GM18517 (cell line): ENCODE results near the gene ZDHHC22.
A peak's percentile ranks its signal among the peaks of the same experiment; 100 is the strongest.
"Not testable (repeated sequence)": the region's sequence is repeated elsewhere in the genome, so short reads cannot be mapped to it uniquely, and the experiment has no call there.

Experiments
- ATAC-seq: cut with Tn5 transposase; IDR thresholded peaks from one replicate; pipeline ENCODE4 v1.9.1; 2021; ENCODE audit warnings: mild to moderate bottlenecking, moderate library complexity; ENCODE audit not compliant: unreplicated experiment

ZDHHC22 gene, protein sequence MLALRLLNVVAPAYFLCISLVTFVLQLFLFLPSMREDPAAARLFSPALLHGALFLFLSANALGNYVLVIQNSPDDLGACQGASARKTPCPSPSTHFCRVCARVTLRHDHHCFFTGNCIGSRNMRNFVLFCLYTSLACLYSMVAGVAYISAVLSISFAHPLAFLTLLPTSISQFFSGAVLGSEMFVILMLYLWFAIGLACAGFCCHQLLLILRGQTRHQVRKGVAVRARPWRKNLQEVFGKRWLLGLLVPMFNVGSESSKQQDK

DNA sequence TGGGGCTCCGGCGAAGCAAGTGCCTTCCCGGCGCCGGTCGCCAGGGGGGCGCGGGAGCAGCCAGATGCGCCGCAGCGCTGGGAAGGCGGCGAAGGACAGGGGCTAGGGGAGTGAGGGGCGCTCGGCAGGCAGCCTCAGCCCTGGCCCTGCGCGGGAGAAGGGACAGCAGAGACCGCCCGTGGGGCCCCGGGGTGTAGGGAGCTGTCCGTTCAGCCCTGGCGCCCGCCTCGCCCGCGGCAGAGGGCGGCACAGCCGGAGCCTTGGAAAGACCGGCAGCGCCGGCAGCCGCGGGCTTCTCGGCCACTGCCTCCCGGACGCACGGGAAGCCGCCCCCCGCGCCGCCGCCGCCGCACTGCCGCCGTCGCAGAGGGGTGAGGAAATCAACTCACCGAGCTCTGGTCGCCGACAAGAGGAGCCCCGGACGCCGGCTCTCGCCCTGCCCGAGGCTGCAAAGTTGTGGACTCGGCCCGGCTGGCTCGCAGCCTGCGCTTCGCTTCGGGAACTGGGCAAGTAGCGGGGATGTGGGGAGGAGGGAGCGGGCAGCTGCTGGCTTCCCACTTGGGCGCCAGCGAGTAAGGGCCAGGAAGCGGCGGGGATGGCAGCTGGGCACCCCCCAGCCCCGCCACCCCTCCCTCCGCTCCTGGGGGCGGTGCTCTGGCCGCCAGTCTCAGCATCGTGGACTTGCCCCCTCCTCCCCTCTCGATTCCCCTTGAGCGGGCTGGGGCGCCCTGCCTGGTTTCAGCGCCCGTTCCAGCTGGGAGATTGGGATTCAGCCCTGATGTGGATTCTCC is at the start of gene ZDHHC22:
Gene ZDHHC22 (minus strand): TSS at position 578 of the 791 bp plus-strand sequence. CDS start 2,053 bp downstream, outside the sequence.
- no peak for ATAC-seq

DNA sequence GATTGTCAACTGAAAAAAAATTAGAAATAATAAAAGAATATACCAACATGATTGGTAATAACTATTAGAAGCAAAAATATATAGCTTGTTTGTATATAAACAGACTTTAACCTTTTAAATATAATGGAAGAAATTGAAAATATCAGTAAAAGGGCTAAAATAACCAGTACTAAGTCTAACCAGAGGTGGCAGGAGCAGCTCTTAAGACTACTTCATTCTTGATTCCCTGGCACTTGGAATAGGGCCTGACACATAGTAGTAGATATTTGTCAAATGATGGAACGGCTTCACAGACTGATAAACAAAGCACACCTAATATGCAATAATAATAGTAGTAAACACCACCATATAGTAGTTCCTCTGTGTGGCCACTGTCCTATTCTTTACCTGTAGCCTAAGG is 49.4 kb upstream of the ZDHHC22 start:
- ATAC-seq = no peak

DNA sequence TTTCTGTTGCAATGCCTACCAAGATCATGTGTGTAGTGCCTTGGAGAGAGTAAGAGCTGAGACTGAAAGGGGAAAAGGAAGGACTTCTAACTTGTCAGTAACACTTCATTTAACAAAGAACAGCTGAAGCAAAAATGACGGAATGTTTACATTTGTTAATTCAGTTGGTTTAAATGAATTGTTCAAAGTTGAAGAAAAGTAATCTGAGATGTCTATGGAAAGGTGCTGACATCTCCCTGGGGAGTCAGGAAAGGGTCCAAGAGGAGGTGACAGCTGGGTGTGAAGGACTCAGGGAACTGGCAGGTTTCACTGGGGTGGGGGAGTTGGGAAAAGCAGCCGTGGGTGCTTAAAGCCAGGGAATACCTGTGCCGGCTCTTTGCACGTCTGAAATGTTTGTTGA is 47.9 kb upstream of the ZDHHC22 start:
- ATAC-seq = no peak

- no peak for ATAC-seq
Measured at GRCh38 chr14:77187649-77188012, 46.0 kb upstream of the ZDHHC22 start.

GRCh38 chr14:77186911-77187648 is 45.5 kb upstream of the ZDHHC22 start:
- no peak for ATAC-seq

- ATAC-seq = no peak
Measured at GRCh38 chr14:77185093-77185465, 43.5 kb upstream of the ZDHHC22 start.

GRCh38 chr14:77184396-77185092 is 43.0 kb upstream of the ZDHHC22 start:
- no peak for ATAC-seq

GRCh38 chr14:77183896-77184295 is 42.3 kb upstream of the ZDHHC22 start:
- ATAC-seq = no peak

GRCh38 chr14:77181603-77182437 is 40.2 kb upstream of the ZDHHC22 start, which contains the start of gene TMEM63C:
Gene TMEM63C, plus strand, starts transcription at chr14:77181798. Its CDS starts 37,016 bp downstream, at chr14:77218814.
- peak; percentile 85 for ATAC-seq

- ATAC-seq = peak; percentile 23
Measured at GRCh38 chr14:77180726-77181602, 39.4 kb upstream of the ZDHHC22 start.

GRCh38 chr14:77178656-77179055 is 37.1 kb upstream of the ZDHHC22 start:
- no peak for ATAC-seq

DNA sequence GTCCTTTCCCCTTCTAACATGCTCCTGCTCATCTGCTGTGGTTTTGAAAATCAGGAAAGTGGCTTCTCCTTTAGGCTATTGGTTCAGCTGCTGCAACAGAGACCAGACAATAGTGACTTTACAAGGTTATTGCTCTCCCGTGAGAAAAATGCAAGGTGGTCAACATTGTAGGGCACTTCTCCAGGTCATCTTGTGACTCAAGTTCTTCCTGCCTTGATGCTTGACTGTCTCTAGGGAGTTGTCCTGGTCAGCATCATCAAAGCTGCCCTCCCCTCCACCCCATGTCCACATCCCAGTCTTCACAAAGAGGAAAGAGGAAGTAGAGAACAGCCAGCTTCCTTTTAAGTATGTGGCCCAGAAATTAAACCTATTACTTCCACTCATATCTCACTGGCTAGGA is 36.1 kb upstream of the ZDHHC22 start:
- no peak for ATAC-seq

- ATAC-seq = no peak
Measured at GRCh38 chr14:77175843-77176242, 34.3 kb upstream of the ZDHHC22 start.

- not testable (repeated sequence) for ATAC-seq
Measured at GRCh38 chr14:77173911-77174617, 32.5 kb upstream of the ZDHHC22 start.

GRCh38 chr14:77172916-77173315 is 31.3 kb upstream of the ZDHHC22 start:
- no peak for ATAC-seq

DNA sequence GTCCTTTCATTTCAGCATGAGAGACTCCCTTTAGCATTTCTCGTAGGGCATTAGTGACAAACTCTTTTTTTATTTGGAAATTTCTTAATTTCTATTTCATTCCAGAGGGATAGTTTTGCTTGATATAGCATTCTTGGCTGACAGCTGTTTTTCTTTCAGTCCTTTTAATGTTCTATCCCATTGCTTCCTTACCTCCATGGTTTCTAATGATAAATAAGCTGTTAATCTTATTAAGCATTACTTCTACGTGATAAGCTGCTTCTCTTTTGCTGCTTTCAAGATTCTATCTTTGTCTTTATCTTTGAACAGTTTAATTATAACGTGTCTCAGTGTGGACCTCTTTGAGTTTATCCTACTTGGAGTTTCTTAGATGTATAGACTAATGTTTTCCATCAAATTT is 28.5 kb upstream of the ZDHHC22 start:
- no peak for ATAC-seq

- ATAC-seq = no peak
Measured at GRCh38 chr14:77161011-77161410, 19.4 kb upstream of the ZDHHC22 start.

DNA sequence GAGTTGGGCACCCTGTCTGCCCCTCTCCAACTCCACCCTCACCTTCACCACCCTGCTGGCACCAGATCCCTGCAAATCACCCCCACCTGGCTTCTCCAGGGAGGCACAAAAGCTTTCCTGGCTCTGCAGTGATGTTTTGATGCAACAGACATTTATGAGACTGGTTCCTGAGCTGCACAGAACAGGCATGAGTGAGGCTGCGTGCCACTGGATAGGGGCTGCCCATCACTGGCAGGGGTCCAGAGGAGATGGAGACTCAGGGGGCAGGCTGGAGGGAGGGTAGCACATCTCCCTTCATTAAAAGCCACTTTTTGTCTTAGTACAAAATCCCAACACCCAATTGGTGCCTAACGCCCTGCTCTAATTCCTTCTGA is 17.3 kb upstream of the ZDHHC22 start:
- ATAC-seq = no peak
